ENCODE data around the gene GOLGA6L25.
"Not testable (repeated sequence)": the region's sequence is repeated elsewhere in the genome, so short reads cannot be mapped to it uniquely, and the experiment has no call there.

Gene GOLGA6L25
- 0 reads per million in 2 donors for total RNA-seq

GRCh38 chr15:28553268-28553667, at the start of gene GOLGA6L25:
Gene GOLGA6L25 (plus strand): TSS chr15:28553568. CDS start chr15:28553629, 61 bp downstream.
- not testable (repeated sequence) for DNase-seq

- DNase-seq: not testable (repeated sequence)
These were observed 45.0 kb upstream of the GOLGA6L25 start for GRCh38 chr15:28508217-28508889.

DNA sequence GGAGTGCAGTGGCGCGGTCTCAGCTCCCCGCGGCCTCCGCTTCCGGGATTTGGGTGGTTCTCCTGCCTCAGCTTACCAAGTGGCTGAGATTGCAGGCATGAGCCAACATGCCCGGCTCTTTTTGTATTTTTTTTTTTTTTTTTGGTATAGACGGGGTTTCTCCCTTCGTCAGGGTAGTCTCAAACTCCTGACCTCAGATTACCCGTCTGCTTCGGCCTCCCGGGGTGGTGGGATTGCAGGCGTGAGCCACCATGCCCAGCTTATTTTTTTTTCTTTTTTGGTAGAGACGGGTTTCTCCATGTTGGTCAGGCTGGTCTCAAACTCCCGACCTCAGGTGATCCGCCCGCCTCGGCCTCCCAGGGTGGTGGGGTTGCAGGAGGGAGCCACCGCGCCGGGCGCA, 39.2 kb upstream of the GOLGA6L25 start:
- not testable (repeated sequence) for DNase-seq

GRCh38 chr15:28515208-28515607, 38.2 kb upstream of the GOLGA6L25 start:
- DNase-seq: not testable (repeated sequence)

DNA sequence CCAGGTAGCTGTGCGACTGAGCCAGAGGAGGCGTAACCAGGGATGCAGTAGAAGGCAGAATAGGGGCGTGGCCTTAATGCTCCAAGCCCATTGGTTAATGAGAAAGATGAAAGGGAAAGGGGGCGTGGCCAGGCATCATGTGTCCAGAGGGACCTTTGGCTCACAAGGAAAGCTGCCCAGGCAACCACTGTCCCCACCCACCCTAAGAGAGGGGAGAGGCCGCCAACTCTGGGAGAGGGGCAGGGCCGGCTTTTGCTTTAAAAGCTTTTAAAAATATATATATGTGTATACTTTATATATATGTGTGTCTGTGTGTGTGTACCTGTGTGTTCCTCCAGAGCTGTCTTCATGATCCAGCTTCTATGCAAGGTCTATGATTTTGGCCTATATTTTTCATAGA, 20.4 kb upstream of the GOLGA6L25 start, which contains the start of gene GOLGA8G:
Gene GOLGA8G (minus strand): TSS at position 18 of the 400 bp plus-strand sequence. CDS start 62 bp downstream, outside the sequence.
- DNase-seq: not testable (repeated sequence)

GRCh38 chr15:28573351-28573750, 20.0 kb downstream of the GOLGA6L25 start:
- not testable (repeated sequence) for DNase-seq

DNA sequence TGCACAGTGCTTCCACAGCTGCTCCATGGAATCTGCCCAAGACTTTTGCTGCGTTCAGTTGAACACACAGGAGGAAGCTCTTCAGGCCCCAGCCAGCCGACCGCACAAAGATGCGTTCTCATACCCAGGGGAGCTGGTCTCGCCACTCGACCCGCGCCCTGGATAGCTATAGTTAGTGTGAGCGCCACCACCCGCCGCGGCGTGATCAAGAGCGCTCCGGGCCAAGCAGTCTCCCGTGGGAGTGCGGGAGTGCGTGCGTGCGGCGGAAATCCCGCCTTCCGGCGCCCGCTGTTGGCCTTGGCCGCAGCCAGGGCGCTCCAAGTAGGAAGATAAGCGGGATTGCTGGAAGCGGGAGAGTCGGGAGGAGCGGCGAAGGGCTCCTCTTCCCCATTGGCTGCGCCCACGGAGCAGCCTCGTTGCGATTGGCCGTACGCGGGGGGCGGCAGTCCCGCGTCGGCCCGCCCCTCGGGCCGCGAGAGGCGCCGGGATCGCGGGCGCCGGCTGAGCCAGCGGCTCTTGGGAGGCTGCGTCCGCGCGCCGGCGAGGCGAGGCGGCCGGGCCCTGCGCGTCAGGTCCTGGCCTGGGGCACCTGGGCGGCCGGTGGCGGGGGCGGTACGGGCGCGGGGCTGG, 35.7 kb downstream of the GOLGA6L25 start:
- DNase-seq: not testable (repeated sequence)

GRCh38 chr15:28589769-28590168, 36.4 kb downstream of the GOLGA6L25 start:
- not testable (repeated sequence) for DNase-seq

DNA sequence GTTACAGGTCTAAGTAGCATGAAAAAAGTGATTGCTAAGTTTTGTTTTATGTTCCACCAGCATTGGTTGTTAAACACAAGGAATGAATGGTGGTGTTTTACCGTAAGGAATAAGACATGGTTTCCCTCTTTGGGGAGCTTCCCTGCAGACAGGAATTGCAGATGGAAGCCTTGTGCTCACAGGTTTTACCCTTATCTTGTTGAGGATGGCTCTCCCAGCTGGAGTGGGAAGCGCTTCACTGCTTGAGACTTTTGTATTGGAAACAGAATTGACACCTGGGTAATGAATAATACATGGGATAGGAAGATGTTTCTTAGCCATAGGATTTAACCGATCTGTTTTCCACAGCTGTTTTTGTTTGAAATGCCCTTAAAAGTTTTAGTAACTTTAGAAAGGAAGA, 39.0 kb downstream of the GOLGA6L25 start:
- DNase-seq: not testable (repeated sequence)

DNA sequence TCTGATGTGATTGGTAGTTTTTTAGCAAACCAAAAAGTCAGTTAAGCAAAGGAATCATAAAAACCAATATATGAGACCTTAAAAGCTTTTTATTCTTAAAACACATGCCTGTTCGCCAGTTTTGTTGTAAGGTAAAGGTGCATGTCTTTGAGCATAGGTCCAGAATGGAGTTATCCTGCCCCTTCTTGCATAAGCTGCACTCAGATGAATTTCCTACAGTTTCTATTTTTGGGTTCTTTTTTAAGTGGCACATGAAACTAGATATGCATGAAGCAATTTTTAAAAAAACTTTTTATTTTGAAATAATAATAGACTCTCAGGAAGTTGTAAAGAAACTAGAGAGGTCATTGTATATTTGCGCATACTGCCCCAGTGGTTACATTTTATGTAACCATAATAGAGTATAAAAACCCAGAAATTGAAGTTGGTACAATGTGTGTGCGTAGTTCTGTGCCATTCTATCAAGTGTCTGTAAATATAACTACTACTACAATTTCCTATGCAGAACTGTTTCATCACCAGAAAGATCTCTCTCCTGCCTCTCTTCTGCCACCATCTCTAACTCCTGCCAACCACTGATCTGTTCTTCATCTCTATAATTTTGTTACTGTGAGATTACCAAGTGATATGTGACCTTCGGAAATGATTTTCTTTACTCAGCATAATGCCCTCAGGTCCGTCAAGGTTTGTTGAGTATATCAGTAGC, 40.2 kb downstream of the GOLGA6L25 start:
- DNase-seq: not testable (repeated sequence)

- not testable (repeated sequence) for DNase-seq
These were observed 44.1 kb downstream of the GOLGA6L25 start for GRCh38 chr15:28597471-28597870.

- not testable (repeated sequence) for DNase-seq
These were observed 44.8 kb downstream of the GOLGA6L25 start for GRCh38 chr15:28598209-28598608.

- not testable (repeated sequence) for DNase-seq
These were observed 48.8 kb downstream of the GOLGA6L25 start for GRCh38 chr15:28602152-28602551.
